ENCODE data around the gene TRAP1. TPM values are rescaled to one million over a fixed set of nuclear protein-coding genes. Genes with fewer than 3 reads are reported as not detected.

The TRAP1 gene
- total and polyA plus RNA-seq, 10 donors = 33.7 to 97.1 (median 53.1) TPM

DNA sequence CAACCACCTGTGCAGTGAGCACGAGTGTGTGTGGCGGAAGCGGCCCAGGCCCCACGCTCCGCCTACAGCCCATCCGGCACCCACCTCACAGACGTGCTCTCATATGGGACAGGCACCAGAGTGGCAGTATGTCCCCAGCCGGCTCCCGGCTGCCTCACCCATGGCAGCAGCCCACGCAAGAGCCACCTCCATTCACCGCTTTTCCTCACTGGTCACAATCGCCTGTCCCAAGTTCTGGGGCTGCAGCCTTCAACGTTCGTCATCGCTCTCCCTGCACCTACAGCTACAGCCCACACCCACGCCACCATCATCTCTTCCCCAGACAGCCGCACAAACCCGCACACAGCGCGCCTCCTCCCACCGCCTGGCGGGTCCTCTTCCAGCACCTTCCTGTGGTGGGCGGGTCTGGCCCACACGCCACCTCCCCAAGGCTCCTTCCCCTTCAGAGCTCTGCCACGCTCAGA lies 17.5 kb upstream of the TRAP1 start:
- peak; percentile 39 for DNase-seq
- Histone ChIP-seq H3K36me3 (peaks cover 11 to 100% (median 98%) of the 10 kb centered on the region in 6 donors), H3K27me3 (replicated peaks in 1 of 7) (no peaks in the 10 kb centered on the region), H3K9me3 (no peaks in the 10 kb centered on the region), H3K4me1 (no peaks in the 10 kb centered on the region), H3K27ac (no peak overlapping the region), H3K4me3 (no peak overlapping the region)
- intact Hi-C loops (cut with DNase I; ENCODE audit: low total_unique reads) = no loop called here
- TF ChIP-seq POLR2AphosphoS5 (IDR thresholded peaks at IDR 0.05) (peak in 1 of 3 donors; percentile 65), POLR2A (IDR thresholded peaks at IDR 0.05) (no peak)
- TF ChIP-seq, protein P1, sequence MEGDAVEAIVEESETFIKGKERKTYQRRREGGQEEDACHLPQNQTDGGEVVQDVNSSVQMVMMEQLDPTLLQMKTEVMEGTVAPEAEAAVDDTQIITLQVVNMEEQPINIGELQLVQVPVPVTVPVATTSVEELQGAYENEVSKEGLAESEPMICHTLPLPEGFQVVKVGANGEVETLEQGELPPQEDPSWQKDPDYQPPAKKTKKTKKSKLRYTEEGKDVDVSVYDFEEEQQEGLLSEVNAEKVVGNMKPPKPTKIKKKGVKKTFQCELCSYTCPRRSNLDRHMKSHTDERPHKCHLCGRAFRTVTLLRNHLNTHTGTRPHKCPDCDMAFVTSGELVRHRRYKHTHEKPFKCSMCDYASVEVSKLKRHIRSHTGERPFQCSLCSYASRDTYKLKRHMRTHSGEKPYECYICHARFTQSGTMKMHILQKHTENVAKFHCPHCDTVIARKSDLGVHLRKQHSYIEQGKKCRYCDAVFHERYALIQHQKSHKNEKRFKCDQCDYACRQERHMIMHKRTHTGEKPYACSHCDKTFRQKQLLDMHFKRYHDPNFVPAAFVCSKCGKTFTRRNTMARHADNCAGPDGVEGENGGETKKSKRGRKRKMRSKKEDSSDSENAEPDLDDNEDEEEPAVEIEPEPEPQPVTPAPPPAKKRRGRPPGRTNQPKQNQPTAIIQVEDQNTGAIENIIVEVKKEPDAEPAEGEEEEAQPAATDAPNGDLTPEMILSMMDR (IDR thresholded peaks at IDR 0.05 in 8 of 11, conservative IDR thresholded peaks at IDR 0.05 in 3 of 11) = no peak
- 94 to 96% (median 95%) methylated on average over 18 to 25 of the region's 25 CpGs for WGBS, 5 donors

DNA sequence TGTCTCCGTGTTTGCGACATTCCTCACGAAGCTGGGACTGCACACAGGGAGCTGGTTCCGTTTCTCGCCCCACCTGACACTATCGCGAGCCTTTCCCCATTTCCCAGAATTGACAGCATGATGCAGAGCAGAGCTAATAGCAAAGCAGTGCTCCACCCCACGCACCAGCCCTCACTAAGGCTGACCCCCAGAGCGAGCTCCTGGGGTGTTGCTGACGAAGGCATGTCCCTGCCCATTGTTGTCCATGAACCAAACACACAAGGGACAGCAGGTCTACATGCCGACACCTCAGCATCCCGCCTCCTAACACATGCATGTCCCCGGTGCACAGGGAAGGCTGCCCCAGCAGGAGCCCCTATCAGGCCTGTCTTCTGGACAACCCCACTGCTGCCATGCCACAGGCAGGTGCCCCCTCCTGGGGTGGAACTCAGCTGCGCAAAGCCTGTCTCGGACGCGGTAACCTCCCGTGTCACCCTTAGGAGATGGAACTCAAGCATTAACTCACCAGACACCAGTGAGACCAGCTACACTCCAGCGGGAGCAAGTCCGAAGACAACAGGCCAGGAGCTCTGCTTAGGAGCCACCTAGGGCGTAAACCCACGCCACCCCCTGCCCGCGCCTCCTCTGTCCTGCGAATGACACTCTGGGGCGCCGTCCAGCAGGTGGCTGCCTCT lies 16.9 kb upstream of the TRAP1 start:
- 95 to 98% (median 97%) methylated on average over 18 to 27 of the region's 27 CpGs for WGBS, 5 donors
- Histone ChIP-seq H3K4me3 (no peak overlapping the region), H3K36me3 (peaks cover 16 to 100% (median 98%) of the 10 kb centered on the region in 6 donors), H3K27me3 (replicated peaks in 1 of 7) (no peaks in the 10 kb centered on the region), H3K4me1 (no peaks in the 10 kb centered on the region), H3K9me3 (no peaks in the 10 kb centered on the region), H3K27ac (no peak overlapping the region)
- peak; percentile 66 for DNase-seq
- TF ChIP-seq POLR2A (IDR thresholded peaks at IDR 0.05) = no peak
- TF ChIP-seq, protein P1 (IDR thresholded peaks at IDR 0.05 in 8 of 11, conservative IDR thresholded peaks at IDR 0.05 in 3 of 11) = no peak
- TF ChIP-seq POLR2AphosphoS5 (IDR thresholded peaks at IDR 0.05) = peak in 1 of 3 donors; percentile 68
- intact Hi-C loops (cut with DNase I; ENCODE audit: low total_unique reads) = no loop called here

DNA sequence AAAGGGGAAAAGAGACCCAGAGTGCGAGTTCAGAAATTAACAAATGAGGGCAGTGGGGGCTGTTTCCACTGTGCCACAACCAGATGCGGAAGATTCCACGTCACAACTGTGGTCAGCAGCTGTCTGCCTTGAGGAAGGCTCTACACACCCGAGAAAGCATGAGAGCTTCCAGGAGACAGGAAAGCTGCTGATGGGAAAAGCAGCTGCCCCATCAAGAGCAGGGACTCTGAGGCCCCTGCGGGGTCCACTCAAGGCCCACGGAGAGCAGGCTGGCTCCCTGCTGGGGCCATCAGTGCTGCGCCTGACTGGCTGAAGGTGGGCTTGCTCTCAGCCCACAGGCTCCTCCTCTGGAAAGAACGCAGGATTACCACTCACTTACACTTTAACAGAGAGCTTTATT lies 14.8 kb upstream of the TRAP1 start:
- H3K27ac ChIP-seq = no peak overlapping the region
- no peaks in the 10 kb centered on the region for H3K27me3 ChIP-seq (replicated peaks in 1 of 7)
- no peaks in the 10 kb centered on the region for H3K4me1 ChIP-seq
- intact Hi-C loops (cut with DNase I; ENCODE audit: low total_unique reads) = no loop called here
- peak; percentile 24 for DNase-seq
- H3K4me3 ChIP-seq = no peak overlapping the region
- 85 to 90% (median 88%) methylated on average over 7 to 8 of the region's 8 CpGs for WGBS, 5 donors
- TF ChIP-seq, protein P1 (IDR thresholded peaks at IDR 0.05 in 8 of 11, conservative IDR thresholded peaks at IDR 0.05 in 3 of 11) = no peak
- TF ChIP-seq POLR2AphosphoS5 (IDR thresholded peaks at IDR 0.05) (no peak), POLR2A (IDR thresholded peaks at IDR 0.05) (no peak)
- no peaks in the 10 kb centered on the region for H3K9me3 ChIP-seq
- H3K36me3 ChIP-seq = peaks cover 16 to 100% (median 97%) of the 10 kb centered on the region in 6 donors

DNA sequence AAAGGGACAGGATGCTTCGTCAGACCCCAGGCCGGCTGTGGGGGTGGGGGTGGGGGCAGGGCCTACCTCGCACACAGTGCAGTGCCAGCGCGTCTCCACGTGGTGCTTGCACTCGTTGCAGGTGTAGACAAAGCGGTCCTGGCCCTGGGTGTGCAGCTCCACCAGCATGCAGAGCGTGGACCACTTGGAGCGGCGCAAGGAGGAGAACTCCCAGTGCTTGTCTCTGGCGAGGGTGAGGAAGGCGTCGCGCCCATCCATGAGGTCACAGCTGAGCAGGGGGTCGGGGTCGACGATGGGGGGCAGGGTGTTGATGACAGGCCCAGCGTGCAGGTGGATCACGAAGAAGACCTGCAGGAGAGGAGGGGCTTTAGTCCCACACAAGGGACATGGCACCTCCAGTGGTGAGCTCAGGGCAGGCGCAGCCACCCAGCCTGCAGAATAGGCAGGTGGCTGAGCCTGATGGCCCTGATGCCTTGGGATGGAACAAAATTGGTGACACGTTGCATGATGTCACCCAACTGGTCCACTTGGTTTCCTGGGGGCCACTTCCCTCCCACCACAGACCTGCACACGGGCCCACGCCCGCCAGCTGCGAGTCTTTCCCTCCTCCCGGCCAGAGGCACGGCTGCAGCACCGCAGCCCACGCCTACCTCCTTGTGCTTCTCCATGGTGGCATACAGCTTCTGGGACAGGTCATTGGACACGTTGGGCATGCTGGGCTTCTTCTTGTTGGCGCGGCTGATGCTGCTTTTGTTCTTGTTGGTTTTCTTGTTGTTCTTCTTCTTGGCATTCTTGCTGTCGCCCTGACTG lies 14.0 kb upstream of the TRAP1 start:
- no peaks in the 10 kb centered on the region for H3K27me3 ChIP-seq (replicated peaks in 1 of 7)
- 93 to 96% (median 93%) methylated on average over 33 to 34 of the region's 34 CpGs for WGBS, 5 donors
- no peak overlapping the region for H3K27ac ChIP-seq
- H3K9me3 ChIP-seq = no peaks in the 10 kb centered on the region
- H3K4me3 ChIP-seq = no peak overlapping the region
- DNase-seq = peak; percentile 63
- no peak for TF ChIP-seq POLR2A (IDR thresholded peaks at IDR 0.05)
- peak in 2 of 3 donors; percentile 39 to 72 for TF ChIP-seq POLR2AphosphoS5 (IDR thresholded peaks at IDR 0.05)
- TF ChIP-seq, protein P1 (IDR thresholded peaks at IDR 0.05 in 8 of 11, conservative IDR thresholded peaks at IDR 0.05 in 3 of 11) = no peak
- intact Hi-C loops (cut with DNase I; ENCODE audit: low total_unique reads) = no loop called here
- peaks cover 11 to 100% (median 95%) of the 10 kb centered on the region in 6 donors for H3K36me3 ChIP-seq
- no peaks in the 10 kb centered on the region for H3K4me1 ChIP-seq
